GM12878 (cell line): ENCODE results near the gene CDC123. TPM values are rescaled to one million over a fixed set of nuclear protein-coding genes. Genes with fewer than 3 reads are reported as not detected.

Experiments used
- BMI1 ChIP-seq: fragments of 450-650 bp; IDR thresholded peaks from 2 replicates; pipeline ENCODE4 v1.6.1; 2016; ENCODE audit warnings: mild to moderate bottlenecking, moderate library complexity, borderline replicate concordance
- ESRRA ChIP-seq: IDR thresholded peaks from 2 replicates; pipeline ENCODE4 v1.6.1; 2012; ENCODE audit warnings: mild to moderate bottlenecking, low read length, improper control_type of control experiment
- FOXK2 ChIP-seq: fragments of 450-650 bp; IDR thresholded peaks from 2 replicates; pipeline ENCODE4 v1.6.1; 2017; ENCODE audit warnings: mild to moderate bottlenecking, moderate library complexity
- IKZF2 ChIP-seq, 2 experiments: fragments of 450-650 bp; IDR thresholded peaks; 2 replicates each; pipeline ENCODE4 v1.6.1; 2017; ENCODE audit warnings: mild to moderate bottlenecking in 2 of 2, moderate library complexity in 2 of 2
- MYB ChIP-seq: fragments of 150-350 bp; IDR thresholded peaks from 2 replicates; pipeline ENCODE4 v1.6.1; 2014; ENCODE audit warnings: mild to moderate bottlenecking, low read depth, low read length, borderline replicate concordance
- NR2F1 ChIP-seq: fragments of 450-650 bp; conservative IDR thresholded peaks from 2 replicates; pipeline ENCODE4 v1.6.1; 2017; ENCODE audit warnings: mild to moderate bottlenecking
- RAD51 ChIP-seq: fragments of 450-650 bp; IDR thresholded peaks from 2 replicates; pipeline ENCODE4 v1.6.1; 2016; ENCODE audit warnings: moderate library complexity, mild to moderate bottlenecking, inconsistent platforms
- SIX5 ChIP-seq: IDR thresholded peaks from 2 replicates; pipeline ENCODE4 v1.6.1; 2011; ENCODE audit warnings: mild to moderate bottlenecking, low read depth, low read length, moderate library complexity; ENCODE audit not compliant: severe bottlenecking
- SMC3 ChIP-seq: IDR thresholded peaks from 2 replicates; pipeline ENCODE4 v1.6.1; 2011; ENCODE audit warnings: low read length, improper control_type of control experiment, borderline replicate concordance
- STAT3 ChIP-seq: IDR thresholded peaks from 2 replicates; pipeline ENCODE4 v1.6.1; 2011; ENCODE audit warnings: low read depth, low read length, improper control_type of control experiment
- polyA plus RNA-seq, 11 experiments: library from polyadenylated mRNA; depleted of rRNA in 4 of 11; unstranded in 6 of 11; stranded (reverse) in 5 of 11; fragments of >200 nt; fragmentation: Nextera tagmentation in 4 of 11; fragmentation: Illumina TruSeq in 1 of 11; extraction: Ambion mirVana in 4 of 11; extraction: Trizol in 1 of 11; gene quantifications; 1 replicate in 1 of 11; 2 replicates in 10 of 11; pipeline versions ENCODE4 v1.2.1 to v1.2.3, GENCODE V29; 2011 to 2016; ENCODE audit warnings: inconsistent platforms in 2 of 11, missing spikeins in 2 of 11, low read depth in 1 of 11
- total RNA-seq, 4 experiments: library from RNA; depleted of rRNA in 3 of 4; stranded (reverse); fragments of >200 nt in 3 of 4; fragmentation: Illumina TruSeq in 1 of 4; extraction: Trizol in 1 of 4; gene quantifications; 2 replicates each; pipeline versions ENCODE4 v1.2.1 to v1.2.3, GENCODE V29; 2013 to 2021
- TF ChIP-seq, protein P1 (sequence below): fragments of 450-650 bp; IDR thresholded peaks from 2 replicates; pipeline ENCODE4 v1.6.1; 2016; ENCODE audit warnings: mild to moderate bottlenecking
- TF ChIP-seq, protein P2 (sequence below): fragments of 450-650 bp; conservative IDR thresholded peaks from 2 replicates; pipeline ENCODE4 v1.6.1; 2017; ENCODE audit warnings: mild to moderate bottlenecking, moderate library complexity
- TF ChIP-seq, protein P3 (sequence below): IDR thresholded peaks from 2 replicates; pipeline ENCODE4 v1.6.1; 2011; ENCODE audit warnings: borderline replicate concordance, low read depth, mild to moderate bottlenecking, moderate library complexity, mixed read lengths, low read length; ENCODE audit not compliant: insufficient read depth; ENCODE audit errors: extremely low read length
- TF ChIP-seq, protein P4 (sequence below): fragments of 450-650 bp; formaldehyde crosslinking; IDR thresholded peaks from 2 replicates; pipeline ENCODE4 v1.4.0; 2022; ENCODE audit warnings: mild to moderate bottlenecking, moderate library complexity

The CDC123 gene
- total and polyA plus RNA-seq, 10 of the 15 experiments (the other 5 are each of a cell fraction or from before 2014, with no cell fraction given): 128 to 360 (median 209) TPM

DNA sequence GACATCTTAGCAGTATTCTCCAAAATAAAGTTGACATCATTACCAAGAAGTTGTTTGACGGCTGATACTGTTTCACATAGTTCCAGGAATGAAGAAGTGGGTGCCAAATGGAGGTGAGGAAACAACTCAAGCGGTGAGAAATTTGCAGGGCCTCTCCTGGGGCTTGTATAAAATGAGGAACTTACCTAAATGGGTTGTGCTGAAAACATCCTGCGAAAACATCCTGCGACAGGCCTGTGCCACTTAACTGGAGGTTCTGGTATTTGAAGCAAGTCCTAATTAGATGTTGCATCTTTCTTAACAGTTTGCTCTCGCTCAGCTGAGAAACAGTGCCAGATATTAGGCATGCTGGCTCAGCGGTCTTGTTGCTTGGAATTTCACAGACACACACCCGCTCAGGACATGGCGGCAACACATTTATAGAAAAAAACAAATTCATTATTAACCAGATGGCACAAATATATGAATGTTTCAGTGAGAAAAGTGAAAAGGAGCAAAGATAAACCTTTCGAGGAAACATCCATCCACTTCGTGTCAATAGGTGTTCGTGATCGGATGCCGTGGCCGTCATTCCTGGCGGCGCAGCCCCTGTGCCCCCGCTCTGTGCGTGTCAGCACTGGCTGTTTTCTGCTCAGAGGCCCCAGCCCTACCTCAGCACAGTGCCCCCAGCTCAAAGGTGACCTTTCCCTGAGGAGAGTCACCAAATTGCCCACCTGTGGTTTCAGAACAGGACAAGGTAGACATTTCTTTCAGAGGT is 48.1 kb downstream of the CDC123 start (continued):
- TF ChIP-seq, protein P1, sequence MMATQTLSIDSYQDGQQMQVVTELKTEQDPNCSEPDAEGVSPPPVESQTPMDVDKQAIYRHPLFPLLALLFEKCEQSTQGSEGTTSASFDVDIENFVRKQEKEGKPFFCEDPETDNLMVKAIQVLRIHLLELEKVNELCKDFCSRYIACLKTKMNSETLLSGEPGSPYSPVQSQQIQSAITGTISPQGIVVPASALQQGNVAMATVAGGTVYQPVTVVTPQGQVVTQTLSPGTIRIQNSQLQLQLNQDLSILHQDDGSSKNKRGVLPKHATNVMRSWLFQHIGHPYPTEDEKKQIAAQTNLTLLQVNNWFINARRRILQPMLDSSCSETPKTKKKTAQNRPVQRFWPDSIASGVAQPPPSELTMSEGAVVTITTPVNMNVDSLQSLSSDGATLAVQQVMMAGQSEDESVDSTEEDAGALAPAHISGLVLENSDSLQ: no peak
- TF ChIP-seq MYB (no peak), STAT3 (no peak), RAD51 (no peak), SMC3 (no peak), IKZF2 (IDR thresholded peaks at IDR 0.05) (peak; percentile 81 to 84), NR2F1 (no peak), BMI1 (no peak), ESRRA (no peak), SIX5 (no peak), FOXK2 (no peak)
- TF ChIP-seq, protein P2, sequence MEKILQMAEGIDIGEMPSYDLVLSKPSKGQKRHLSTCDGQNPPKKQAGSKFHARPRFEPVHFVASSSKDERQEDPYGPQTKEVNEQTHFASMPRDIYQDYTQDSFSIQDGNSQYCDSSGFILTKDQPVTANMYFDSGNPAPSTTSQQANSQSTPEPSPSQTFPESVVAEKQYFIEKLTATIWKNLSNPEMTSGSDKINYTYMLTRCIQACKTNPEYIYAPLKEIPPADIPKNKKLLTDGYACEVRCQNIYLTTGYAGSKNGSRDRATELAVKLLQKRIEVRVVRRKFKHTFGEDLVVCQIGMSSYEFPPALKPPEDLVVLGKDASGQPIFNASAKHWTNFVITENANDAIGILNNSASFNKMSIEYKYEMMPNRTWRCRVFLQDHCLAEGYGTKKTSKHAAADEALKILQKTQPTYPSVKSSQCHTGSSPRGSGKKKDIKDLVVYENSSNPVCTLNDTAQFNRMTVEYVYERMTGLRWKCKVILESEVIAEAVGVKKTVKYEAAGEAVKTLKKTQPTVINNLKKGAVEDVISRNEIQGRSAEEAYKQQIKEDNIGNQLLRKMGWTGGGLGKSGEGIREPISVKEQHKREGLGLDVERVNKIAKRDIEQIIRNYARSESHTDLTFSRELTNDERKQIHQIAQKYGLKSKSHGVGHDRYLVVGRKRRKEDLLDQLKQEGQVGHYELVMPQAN: no peak
- TF ChIP-seq, protein P3, sequence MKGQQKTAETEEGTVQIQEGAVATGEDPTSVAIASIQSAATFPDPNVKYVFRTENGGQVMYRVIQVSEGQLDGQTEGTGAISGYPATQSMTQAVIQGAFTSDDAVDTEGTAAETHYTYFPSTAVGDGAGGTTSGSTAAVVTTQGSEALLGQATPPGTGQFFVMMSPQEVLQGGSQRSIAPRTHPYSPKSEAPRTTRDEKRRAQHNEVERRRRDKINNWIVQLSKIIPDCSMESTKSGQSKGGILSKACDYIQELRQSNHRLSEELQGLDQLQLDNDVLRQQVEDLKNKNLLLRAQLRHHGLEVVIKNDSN: no peak
- TF ChIP-seq, protein P4, sequence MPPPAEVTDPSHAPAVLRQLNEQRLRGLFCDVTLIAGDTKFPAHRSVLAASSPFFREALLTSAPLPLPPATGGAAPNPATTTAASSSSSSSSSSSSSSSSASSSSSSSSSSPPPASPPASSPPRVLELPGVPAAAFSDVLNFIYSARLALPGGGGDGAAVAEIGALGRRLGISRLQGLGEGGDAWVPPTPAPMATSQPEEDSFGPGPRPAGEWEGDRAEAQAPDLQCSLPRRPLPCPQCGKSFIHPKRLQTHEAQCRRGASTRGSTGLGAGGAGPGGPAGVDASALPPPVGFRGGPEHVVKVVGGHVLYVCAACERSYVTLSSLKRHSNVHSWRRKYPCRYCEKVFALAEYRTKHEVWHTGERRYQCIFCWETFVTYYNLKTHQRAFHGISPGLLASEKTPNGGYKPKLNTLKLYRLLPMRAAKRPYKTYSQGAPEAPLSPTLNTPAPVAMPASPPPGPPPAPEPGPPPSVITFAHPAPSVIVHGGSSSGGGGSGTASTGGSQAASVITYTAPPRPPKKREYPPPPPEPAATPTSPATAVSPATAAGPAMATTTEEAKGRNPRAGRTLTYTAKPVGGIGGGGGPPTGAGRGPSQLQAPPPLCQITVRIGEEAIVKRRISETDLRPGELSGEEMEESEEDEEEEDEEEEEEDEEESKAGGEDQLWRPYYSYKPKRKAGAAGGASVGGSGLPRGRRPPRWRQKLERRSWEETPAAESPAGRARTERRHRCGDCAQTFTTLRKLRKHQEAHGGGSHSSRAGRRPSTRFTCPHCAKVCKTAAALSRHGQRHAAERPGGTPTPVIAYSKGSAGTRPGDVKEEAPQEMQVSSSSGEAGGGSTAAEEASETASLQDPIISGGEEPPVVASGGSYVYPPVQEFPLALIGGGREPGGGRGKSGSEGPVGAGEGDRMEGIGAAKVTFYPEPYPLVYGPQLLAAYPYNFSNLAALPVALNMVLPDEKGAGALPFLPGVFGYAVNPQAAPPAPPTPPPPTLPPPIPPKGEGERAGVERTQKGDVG (CRISPR knock-in tag): no peak
- TF ChIP-seq, all 136 proteins: peak for 17
